ENCODE measurements around the gene CXCL16.

DNA sequence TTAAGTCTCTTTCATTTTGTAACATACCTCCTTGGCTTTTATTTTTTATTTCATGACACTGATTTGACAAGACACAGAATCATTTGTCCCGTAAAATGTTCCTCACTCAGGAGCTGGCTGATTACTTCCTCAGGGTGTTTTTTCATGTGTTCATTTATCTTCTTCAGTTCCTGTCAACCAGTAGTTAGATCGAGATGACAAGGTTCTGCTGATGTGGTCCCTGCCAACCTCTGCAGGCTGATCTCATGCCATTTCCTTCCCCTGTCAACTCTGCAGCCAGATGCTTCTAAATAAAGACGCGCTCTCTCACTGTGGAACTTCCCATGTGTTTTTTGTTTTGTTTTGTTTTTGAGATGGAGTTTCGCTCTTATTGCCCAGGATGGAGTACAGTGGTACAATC, 8.1 kb upstream of the CXCL16 start:
- TF ChIP-seq, protein P1, sequence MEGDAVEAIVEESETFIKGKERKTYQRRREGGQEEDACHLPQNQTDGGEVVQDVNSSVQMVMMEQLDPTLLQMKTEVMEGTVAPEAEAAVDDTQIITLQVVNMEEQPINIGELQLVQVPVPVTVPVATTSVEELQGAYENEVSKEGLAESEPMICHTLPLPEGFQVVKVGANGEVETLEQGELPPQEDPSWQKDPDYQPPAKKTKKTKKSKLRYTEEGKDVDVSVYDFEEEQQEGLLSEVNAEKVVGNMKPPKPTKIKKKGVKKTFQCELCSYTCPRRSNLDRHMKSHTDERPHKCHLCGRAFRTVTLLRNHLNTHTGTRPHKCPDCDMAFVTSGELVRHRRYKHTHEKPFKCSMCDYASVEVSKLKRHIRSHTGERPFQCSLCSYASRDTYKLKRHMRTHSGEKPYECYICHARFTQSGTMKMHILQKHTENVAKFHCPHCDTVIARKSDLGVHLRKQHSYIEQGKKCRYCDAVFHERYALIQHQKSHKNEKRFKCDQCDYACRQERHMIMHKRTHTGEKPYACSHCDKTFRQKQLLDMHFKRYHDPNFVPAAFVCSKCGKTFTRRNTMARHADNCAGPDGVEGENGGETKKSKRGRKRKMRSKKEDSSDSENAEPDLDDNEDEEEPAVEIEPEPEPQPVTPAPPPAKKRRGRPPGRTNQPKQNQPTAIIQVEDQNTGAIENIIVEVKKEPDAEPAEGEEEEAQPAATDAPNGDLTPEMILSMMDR (IDR thresholded peaks at IDR 0.05; ENCODE audit: low read length) = no peak
- no peak for TF ChIP-seq EZH2 (IDR thresholded peaks at IDR 0.05; ENCODE audit: borderline replicate concordance, low read length)

Data from OCI-LY1 (cell line).